HG02763 (cell line): ENCODE measurements around the gene SCFD2.
"Not testable (repeated sequence)": the region's sequence is repeated elsewhere in the genome, so short reads cannot be mapped to it uniquely, and the experiment has no call there.

Experiments used
- ATAC-seq: cut with Tn5 transposase; IDR thresholded peaks from one replicate; pipeline ENCODE4 v1.9.1; 2021; ENCODE audit warnings: mild to moderate bottlenecking, moderate library complexity; ENCODE audit not compliant: unreplicated experiment

The SCFD2 gene

DNA sequence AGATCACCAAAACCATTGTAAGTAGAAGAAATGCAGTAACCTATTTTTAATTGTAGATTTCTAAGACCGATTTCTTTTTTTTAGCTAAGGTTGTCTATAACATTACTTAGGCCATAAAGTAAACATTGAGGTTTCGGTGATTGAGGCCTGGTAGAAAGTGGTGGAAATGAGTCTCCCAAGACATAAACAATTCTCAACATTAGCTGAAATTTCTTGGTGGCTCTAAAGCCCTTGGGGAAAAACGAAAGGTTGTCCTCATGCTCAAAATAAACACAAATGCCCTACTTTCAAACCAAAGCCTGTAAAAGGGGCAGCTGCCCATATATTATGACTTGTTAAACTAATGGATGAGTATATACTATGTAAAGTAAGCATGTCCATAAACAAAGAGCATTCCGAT is 98.8 kb downstream of the SCFD2 start:
- ATAC-seq = no peak

DNA sequence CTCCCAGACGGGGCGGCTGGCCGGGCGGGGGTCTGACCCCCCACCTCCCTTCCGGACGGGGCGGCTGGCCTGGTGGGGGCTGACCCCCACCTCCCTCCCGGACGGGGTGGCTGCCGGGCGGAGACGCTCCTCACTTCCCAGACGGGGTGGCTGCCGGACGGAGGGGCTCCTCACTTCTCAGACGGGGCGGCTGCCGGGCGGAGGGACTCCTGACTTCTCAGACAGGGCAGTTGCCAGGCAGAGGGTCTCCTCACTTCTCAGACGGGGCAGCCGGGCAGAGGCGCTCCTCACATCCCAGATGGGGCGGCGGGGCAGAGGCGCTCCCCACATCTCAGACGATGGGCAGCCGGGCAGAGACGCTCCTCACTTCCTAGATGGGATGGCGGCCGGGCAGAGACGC is 109.9 kb downstream of the SCFD2 start:
- ATAC-seq = not testable (repeated sequence)

DNA sequence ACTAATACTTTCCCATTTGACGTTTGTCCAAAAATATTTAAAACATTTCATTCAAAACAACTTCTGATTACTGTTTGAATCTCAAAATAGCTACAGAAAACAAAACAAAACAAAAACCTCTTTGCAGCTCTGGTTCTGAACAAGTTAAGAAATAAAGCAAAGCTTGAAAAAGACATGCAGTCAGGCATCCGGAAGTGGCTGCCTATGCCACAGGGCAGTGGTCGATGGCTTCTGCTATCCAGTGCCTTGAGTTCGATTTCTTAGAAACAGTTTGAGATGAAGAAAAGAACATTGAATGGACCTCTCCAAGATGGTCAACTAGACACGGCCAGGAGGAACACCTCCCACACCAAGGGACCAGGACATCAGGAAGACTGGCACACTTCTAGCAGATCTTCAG is 125.3 kb downstream of the SCFD2 start:
- no peak for ATAC-seq

DNA sequence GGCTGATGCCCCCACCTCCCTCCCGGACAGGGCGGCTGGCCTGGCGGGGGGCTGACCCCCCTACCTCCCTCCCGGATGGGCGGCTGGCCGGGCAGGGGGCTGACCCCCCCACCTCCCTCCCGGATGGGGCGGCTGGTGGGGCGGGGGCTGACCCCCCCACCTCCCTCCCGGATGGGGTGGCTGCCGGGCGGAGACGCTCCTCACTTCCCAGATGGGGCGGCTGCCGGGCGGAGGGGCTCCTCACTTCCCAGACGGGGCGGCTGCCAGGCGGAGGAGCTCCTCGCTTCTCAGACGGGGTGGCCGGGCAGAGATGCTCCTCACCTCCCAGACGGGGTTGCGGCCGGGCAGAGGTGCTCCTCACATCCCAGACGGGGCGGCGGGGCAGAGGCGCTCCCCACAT is 127.5 kb downstream of the SCFD2 start:
- not testable (repeated sequence) for ATAC-seq

DNA sequence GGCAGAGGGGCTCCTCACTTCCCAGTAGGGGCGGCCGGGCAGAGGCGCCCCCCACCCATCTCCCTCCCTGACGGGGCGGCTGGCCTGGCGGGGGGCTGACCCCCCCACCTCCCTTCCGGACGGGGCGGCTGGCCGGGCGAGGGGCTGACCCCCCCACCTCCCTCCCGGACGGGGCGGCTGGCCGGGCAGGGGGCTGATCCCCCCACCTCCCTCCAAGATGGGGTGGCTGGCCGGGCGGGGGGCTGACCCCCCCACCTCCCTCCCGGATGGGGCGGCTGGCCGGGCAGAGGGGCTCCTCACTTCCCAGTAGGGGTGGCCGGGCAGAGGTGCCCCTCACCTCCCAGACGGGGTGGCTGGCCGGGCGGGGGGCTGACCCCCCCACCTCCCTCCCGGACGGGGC is 128.1 kb downstream of the SCFD2 start:
- not testable (repeated sequence) for ATAC-seq

DNA sequence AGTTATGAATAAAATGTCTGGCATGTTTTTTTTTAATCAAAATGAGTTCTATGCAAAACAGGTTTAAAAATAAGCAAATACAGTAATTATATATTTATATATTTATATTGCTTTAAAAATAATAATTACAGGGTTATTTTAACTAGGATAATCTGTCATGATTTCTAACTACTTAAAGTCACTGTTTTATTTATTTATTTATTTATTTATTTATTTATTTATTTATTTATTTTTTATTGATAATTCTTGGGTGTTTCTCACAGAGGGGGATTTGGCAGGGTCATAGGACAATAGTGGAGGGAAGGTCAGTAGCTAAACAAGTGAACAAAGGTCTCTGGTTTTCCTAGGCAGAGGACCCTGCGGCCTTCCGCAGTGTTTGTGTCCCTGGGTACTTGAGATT is 129.2 kb downstream of the SCFD2 start:
- ATAC-seq = not testable (repeated sequence)

DNA sequence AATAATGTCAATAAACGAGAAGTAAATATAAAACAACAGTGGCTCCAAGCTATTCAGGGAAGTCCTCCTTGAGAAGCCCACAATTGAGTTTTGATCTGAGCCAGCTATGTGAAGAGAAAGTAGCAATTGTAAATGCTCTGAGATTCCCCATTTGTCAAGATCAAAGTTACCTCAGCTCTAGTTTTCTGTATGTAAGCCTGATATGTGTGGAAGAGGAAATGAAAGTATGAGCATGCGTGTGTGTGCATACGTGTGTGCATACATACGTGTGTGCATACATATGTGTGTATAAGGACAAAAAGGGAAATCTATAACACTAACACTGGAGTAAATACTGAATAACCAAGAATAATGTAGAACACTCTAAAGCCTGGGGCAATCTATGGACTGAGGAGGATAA is 130.3 kb downstream of the SCFD2 start:
- ATAC-seq = no peak

DNA sequence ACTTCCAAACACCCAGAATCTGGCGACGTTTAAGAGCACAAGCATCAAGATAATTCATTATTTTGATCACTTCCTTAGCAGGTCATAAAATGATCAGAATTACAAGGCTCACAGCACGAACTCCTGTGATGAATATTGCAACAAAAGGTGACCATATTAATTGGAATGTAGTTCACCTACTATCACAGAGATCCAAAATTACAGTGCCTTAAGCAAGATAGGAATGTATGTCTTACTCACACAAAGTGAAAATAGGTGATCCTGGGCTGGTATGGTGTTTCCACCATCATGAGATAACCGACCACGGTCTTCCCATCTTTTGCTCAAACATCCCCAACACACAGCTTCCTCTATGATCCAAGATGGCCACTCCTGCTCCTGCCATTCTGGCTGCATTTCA is 131.2 kb downstream of the SCFD2 start:
- no peak for ATAC-seq

DNA sequence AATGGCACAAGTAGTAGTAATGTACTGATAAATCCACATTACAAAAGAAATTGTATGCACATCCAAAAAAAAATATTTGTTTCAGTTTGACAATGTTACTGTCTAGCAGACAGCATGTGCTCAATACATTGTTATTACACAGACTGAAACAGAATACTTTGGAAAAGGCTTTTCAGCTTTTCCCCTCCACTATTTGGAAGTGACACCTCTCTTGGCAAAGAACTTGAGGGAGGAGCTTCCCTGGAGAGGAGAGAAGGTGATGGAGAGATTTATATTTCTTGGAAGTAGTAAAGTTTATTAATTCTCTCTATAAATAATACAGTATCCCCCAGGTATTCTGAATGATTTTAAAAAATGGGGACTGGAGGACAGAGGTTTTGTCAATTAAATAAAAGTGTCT is 131.8 kb downstream of the SCFD2 start:
- ATAC-seq = no peak

DNA sequence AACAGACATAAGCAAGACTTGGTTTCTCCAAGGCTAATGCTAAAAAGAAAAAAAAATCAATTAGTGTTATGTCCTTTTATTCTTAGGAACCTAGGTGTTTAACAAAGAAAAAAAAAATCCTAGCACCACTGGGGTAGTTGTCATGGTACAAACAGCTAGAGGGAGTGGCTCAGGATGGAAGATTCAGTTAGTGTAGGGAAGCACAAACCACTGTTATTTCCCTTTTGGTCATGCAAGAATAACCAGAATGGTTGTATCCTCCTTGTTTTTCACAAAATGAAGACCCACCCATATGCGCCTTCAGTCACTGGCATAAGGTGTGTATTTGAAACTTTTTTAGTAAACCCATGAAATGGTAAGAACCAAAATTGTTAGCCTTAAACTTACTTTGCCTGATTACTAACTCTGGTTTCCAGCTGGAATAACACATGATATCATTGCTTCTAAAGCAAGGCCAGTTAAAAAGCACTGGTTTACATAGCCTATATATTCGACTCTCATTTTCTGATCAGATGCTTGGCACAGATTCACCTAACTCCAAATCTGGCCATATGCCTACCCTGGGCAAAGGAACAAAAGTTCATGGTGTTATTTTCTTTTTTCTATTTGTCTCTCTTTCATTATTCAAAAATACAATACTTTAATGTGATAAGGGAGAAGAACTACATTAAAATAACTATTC is 132.6 kb downstream of the SCFD2 start:
- no peak for ATAC-seq

DNA sequence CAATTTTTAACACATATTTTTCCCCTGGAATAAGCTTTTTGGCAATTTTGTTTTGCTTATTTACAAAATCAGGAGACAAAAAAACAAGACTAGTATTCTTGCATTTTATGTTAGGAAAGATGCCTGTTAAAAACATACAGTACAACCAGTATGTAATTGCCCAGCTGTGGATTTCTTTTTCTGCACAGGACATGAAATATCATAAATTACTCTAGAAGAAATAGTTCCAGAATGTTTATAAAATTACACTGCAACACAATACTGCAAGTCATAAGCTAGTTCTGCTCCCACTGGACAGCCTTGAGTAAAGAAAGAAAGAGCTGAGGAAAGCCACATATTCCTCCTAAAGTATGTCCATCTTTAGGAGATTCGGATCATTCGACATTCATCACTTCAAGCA is 133.5 kb downstream of the SCFD2 start:
- no peak for ATAC-seq

DNA sequence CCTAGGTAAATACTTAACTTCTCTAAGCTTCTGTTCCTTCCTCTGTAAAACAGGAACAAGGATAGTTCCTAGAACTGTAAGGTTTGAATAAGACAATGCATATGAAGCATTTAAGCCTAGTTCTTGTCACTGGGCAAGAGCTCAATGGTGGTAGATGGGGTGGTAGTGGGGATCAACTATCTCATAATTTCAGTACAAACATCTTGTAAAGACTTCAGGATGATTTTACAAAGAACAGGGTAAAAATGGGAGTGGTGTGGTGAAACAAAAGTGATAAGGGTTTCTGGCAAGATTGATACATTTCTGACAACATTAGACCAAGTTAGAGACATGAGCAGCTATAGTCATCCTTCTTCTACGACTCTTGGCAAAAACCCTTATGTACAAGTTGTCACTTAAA is 137.8 kb downstream of the SCFD2 start:
- no peak for ATAC-seq

DNA sequence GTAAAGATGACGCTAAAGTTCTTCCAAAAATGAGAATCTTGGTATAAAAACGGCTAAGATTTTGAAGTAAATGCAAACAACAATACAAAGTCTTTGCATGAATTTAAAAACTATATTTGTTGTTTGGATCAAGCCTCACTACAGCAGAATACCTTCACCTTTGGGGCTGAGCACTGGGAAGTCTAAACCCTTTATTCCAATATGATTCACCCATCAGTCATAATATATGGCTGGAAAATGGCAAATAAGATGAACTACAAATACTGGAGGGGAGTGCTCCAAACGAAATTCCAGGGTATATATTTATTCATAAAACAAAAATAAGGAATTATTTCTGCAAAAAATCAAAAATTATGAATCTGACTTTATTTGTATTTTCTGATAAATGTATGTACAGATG is 138.4 kb downstream of the SCFD2 start:
- no peak for ATAC-seq

DNA sequence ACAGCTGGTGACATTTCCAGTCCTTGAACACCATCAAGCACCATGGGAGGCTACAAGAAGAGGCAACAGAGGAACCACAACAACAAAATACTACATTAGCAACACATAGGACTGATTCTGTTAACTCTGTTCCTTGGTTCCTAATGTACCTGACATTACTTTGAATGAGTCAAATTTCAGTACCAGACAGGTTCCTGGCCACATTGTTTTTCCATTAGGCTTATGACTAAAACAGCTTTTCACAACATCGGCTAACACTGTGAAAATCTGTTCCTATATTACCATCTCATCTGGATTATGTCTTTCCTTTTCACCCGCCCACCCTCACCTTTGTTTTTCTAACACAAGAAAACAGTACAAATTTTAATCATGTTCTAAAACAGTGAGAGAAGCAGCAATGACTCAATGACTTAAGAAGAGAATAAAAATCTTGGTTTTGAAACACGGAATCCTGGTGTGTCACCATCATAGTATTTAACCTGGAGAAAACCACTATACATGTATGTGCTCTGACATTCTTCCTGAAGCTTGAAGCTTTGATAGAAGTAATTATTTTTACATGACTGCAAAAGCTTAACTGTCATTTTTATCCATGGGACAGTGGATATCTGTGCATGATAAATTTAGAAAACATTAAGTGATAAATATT is 143.9 kb downstream of the SCFD2 start:
- ATAC-seq = no peak

DNA sequence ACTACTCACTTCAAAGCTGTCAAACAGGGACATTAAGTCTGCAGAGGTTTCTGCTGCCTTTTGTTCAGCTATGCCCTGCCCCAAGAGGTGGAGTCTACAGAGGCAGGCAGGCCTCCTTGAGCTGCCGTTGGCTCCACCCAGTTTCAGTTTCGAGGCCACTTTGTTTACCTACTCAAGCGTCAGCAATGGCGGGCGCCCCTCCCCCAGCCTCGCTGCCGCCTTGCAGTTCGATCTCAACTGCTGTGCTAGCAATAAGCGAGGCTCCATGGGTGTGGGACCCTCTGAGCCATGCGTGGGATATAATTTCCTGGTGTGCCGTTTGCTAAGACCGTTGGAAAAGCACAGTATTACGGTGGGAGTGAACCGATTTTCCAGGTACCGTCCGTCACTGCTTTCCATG is 146.7 kb downstream of the SCFD2 start:
- ATAC-seq = not testable (repeated sequence)

DNA sequence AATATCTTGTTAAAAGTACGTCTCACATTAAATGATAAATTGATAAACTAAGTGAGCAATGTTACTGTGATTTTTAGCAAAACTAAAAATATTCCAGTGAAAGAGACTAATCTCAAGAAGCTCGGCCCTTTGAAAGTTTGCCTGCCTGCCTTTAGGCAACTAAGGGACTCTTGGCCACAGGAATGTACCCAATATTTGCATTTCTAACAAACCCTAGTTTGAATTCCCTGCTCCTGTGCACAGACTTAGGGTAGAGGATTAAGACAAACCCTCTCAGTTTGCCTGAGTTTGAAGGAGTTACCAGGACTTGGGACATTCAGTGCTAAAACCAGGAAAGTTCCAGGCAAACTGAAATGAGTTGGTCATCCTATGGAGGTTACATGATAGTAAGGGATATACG is 157.1 kb downstream of the SCFD2 start:
- no peak for ATAC-seq

DNA sequence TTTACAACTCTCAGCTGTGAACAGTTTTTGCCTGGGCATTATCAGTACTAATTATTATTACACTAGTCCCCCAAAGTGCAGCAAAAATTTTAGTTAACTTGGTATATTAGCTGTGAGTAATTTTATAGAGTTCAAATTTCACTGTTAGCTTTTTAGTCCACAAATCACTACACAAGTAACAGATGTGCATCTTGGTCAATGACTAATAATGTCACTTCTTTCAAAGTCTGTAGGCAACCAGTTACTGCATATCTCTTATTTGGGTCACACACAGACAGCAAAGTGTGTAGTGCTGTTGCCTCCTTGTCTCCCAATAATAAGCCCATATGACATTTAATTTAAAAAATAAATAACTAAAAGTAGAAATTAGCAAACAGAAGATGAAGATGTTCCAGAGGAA is 159.9 kb downstream of the SCFD2 start:
- no peak for ATAC-seq

DNA sequence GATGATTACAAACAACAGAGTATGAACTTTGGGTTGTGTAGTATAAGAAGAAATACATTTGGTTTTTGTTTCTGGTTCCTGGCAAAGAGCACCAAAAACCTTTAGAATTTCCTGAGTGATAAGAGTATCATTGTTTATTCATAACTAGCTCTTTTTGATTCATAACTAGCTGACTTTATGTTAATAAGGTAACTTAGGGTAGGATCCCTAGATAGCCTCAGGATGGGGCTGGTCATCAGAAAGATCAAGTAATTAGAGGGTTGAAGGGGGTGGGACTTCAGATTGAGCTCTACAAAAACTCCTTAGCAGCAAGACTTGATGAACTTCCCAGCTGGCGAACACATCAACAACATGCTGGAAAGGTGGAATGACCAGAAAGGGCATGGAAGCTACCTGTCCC is 166.5 kb downstream of the SCFD2 start:
- ATAC-seq = no peak

DNA sequence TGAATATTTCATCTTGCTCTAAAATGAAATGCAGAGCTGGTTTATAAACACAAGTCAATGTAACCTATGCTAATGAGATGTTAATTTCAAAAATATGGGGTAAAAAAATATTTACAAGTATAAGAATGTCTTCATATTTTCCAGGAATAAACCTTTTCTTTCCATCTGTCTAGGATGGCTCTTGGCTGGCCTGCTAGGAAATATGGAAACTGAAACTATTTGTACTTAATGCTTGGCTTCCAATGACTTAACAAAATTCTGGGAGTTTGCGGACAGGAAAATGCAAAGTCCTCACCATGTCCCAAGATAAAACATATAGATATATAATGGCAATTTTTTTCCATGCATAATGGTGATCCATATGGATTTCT is 168.1 kb downstream of the SCFD2 start:
- ATAC-seq = no peak

DNA sequence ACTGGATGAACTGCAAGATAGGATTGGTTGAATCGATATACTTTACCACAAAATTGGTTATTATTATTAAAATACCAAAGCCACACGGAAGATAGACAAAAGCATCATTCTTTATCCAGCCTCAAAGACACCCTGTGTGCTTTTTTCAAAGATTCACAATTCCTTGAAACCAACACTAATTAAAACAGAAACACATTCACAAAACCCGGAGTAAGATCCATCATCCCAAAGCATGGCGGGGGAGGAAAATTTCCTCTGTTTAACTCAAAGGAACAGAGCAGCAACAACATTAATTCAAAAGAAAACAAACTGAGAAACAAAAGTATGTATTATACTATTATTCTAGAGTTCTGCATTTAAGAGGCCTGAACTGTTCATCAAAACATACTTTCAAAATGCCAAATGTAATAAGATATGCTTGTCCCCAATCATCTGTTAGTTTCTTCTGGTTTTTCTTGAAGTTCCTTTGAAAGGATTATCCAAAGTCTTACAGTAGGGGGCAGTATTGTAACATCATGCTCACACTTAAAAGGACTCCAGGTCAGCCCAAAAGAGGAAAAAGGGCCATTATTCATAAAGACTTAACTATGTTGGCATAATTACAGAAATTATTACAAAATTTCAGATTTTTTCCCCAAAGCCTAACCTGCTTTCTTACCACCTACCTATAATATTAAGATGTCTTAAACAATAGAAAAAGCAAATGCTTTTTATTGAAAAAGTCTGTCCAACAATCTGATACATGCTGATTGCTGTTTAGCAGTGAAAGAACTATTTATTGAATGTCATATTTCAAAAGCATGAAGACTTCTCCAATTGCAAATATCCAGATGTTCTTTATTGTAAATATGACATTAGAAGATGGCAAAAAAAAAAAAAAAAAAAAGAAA is 168.7 kb downstream of the SCFD2 start:
- ATAC-seq = no peak

DNA sequence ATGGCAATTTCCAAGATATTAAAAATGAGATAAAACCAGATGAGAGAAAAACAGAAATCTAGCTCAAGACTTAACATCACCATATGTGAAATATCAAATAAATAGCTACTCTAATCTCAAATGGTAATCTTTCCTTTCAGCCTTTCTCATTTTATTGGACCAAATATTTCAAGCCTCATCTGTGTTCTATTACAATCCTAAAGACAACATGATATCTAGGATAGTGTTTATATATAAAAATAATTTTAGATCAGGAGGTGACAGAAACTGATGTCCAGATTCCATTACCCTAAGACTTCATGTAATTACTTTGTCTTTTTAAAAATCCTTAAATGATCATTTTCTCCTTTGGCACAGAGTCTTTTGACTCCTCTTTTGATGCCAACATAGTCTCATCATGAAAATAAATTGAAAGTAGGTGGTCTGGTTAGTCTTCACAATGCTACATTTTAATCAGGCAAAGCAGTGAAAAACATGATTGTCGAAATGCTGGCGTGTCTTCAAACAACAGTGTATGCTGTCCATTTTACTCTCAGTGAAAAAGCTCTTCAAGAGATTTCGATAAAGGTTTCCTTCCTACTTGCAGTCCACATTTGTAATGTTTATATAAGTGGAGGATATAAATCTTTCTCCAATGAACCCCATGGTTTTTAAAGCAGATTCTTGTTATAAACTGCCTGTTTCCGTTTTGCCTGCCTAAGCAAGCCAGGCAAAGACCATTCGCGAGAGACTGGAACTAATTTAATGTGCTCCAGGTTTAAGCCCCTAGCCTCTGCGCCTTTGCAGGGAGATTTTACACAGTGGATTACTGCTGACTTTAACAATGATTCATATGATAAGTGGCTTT is 169.8 kb downstream of the SCFD2 start:
- ATAC-seq = no peak
